SHP77 (cell line): ENCODE results near the gene BMPER.

ENCODE experiments used
- DNase-seq, 2 experiments: peaks; one replicate each; lab custom pipeline; 2025; lab: John Stamatoyannopoulos, UW

BMPER gene

DNA sequence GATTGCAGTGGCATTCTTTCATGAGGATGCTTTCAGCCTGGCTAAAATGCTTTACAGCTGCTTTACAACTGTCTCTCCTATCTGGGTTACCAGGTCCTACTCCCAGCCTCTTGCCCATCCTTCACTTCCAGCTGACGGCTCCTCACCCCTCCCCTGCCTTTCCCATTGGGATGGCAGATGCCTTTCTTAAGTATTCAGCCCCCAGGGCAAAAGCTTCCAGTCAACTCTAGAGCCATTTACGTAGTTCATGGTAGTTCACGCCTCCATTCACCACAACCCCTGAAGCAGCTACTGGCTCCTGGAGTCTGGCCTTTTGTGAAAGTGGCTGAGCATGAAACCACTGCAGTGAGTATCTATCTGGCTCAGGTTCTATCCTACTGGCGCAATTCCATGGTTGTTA is 17.2 kb upstream of the BMPER start:
- no peak for DNase-seq

DNA sequence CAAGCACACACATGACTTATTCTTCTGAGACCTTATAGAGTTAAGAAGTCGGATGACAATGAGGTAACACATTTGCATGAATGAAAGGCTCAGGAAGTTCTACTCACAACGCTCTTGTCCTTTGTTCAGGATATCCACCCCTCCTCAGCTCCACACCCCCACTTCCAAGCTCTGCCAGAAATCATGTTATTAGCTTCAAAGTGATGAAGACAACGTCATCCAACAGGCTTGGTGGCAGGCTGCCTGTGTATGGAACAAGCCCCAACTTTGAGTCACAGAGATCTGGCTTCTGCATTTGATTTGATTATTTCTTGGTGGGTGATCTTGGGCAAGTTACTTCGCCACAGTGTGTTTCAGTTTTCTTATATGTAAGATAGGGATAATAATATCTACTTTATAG is 12.4 kb upstream of the BMPER start:
- DNase-seq: no peak

- peak; percentile 47 to 66 for DNase-seq
Measured at GRCh38 chr7:33893377-33893776, 12.0 kb upstream of the BMPER start.

DNA sequence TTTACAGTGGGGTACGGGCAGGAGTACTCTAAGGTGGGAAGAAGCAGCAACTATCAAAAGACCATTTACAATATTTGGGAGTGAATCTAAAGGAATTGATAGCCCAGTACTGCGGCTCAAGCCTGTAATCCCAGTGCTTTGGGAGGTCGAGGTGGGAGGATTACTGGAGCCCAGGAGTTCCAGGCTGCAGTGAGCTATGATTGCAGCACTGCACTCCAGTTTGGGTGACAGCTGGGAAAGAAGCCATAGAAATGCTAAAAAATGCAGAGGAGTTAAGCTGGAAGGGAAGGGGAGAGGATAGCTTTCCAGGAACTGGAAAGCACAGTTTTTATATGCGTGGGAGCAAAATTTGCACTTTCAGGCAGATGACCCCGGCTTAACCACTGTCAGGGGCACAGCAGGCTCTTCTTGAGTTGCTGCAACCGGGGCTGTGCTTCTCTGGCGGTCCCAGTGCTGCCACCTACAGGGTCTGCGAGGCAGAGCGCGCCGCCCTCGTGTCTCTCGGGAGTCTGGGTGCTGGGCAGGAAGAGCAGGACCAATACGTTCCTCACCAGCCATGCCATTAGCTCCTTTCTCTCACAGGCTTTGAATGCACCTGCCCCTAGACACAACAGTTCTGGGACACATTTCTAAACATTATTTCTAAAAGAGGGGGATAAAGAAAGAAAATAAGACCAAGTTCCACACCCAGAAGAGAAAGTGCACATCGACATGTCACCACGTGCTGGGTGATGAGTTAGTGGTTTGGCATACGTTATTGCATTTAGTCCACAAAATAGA is 10.1 kb upstream of the BMPER start:
- peak; percentile 85 to 87 for DNase-seq

- no peak for DNase-seq
Measured at GRCh38 chr7:33900501-33900900, 4.8 kb upstream of the BMPER start.

DNA sequence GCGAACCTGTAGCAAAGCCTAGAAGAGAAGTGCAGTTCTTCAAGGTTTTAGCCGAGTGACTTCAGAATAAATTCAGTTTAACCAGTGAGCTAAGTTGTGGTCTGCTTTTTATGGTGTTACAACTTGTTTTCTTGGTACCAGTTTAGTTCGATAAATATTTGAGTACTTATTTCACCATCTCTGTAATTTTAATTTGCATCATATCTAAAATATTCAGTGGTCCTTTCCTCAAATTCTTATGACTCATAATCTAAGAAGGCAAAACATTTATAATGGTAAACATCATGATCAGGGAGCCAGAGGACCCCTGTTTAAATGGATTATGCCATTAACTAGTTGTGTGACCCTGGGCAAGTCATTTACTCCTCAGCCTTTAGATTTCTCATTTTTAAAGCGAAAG is 4.1 kb upstream of the BMPER start:
- no peak for DNase-seq

- no peak for DNase-seq
Measured at GRCh38 chr7:33901847-33902246, 3.5 kb upstream of the BMPER start.

DNA sequence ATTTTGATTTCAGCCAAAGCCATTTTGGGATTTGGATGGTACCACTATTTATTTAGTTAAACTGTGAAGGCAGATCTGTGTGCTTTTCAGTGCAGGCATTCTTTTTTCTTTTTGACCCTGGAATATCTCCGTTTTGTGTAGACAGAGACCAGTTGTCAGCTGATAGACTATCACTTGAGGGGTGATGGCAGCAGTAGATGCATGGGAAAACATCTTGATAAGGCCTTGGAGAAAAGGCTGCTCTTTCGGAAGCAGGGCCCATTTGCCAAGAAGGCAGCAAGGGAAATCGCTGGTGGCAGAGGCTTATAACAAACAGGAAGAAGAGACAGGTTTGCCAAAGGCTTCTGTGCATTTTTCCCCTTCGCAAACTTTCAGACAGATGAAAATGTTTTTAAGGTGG is 2.6 kb upstream of the BMPER start:
- DNase-seq: no peak

- DNase-seq: peak; percentile 47 to 60
Measured at GRCh38 chr7:33903791-33904680, 1.3 kb upstream of the BMPER start.

- DNase-seq: peak; percentile 64 to 65
Measured at GRCh38 chr7:33904681-33905388, 504 bp upstream of the BMPER start.

DNA sequence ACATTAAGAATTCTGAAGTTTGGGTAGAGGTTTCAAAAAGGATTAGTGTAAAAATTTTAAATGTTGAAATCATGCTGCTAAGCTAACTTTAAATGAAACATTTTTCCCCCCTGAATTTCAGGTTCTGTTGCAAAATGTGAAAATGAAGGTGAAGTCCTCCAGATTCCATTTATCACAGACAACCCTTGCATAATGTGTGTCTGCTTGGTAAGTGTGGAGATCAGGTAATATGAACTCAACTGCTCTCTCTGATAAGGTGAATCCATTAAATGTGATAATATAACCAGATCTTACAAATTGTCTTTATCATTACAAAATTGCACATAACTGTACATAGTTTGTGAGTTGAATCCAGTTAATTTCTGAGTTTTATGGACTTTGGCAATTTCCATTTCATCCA is 1.4 kb downstream of the BMPER start:
- DNase-seq: no peak

DNA sequence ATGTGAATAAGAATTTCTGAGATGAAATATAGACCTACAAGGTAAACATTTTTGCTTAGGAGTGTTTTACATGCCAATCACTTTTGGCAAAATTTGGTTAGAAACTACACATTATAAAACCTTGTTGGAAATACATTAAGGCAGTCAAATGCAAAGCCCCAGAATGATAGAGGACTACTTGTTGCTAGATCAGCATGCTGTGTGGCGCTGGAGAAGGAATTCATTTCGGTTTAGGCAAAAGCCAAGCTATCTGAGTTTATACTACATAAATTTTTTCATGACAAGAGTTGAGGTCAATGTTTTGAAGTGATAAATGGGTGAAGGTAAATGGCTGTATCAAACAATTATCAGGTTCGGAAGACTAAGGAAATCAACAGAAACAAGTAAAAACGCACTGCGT is 2.3 kb downstream of the BMPER start:
- no peak for DNase-seq

- DNase-seq: no peak
Measured at GRCh38 chr7:33909318-33909717, 4.0 kb downstream of the BMPER start.

GRCh38 chr7:33909755-33910154 is 4.4 kb downstream of the BMPER start:
- no peak for DNase-seq

DNA sequence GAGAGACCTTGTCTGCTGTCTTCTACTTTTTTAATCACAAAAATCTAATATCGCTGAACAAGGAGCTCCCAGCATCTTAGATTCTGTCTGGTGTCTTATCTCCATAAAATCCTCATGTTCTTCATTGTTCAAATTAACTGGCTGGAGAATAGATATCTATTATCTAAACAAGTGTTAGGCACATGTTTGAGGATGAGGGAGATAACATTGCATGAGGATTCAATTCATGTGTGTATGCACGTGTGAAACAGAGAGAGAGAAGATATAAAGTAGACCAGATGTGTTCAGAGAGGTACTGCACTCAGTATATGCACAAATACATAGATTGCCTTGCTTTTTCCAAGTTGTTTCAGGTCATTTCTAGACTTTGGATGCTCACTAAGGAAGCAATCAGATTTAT is 5.4 kb downstream of the BMPER start:
- no peak for DNase-seq

DNA sequence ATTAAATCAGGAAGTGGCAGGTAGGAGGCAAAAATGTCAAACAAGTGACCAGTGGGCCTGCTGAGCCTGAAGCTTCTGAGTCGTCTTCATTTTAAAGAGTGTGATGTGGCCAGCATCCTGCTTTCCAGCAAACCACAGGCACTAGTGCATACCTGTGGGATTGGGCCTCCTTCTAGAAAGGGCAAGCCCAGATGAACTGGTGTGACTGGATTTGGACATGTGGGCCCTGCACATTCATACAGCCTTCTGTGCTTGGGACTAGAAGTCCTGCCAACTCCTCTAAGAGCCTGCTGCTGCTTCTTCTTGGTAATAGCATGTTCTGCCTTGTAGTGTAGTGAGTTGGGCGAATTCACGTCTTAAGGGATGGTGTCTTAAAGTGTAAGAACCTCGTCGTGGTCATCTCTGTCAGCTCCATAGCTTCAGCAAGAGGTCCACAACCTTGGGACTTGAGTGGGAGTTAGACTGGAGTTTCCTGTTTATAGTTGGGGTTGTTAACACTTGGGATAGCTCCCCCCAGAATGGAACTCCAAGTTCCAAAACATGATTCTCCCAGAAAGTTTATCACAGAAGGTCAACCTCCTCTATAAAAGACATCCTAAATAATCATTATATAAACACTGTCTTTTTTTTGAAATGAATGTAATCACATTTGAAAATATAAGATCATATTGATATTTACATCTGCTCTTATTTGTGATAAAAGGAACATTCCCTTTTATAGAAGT is 11.2 kb downstream of the BMPER start:
- DNase-seq: no peak

DNA sequence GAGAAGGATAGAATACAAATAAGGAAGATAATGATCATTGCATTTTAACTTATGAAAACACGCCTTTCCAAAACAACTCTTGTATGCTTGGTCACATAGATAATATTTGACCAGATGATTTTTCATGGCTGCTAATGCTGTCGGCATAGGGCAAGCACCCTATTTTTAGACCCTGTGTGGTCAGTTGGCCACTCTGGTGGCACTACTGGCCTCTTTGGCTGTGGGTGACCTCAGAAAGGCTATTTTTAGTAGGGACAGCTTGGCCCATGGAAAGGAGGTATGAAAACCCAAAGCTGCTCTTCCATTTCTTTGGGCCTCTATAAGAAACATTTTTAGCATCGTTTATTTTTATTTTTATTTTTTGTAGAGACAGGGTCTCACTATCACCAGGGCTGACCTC is 12.3 kb downstream of the BMPER start:
- no peak for DNase-seq

GRCh38 chr7:33918438-33919143 is 13.3 kb downstream of the BMPER start:
- DNase-seq: no peak

DNA sequence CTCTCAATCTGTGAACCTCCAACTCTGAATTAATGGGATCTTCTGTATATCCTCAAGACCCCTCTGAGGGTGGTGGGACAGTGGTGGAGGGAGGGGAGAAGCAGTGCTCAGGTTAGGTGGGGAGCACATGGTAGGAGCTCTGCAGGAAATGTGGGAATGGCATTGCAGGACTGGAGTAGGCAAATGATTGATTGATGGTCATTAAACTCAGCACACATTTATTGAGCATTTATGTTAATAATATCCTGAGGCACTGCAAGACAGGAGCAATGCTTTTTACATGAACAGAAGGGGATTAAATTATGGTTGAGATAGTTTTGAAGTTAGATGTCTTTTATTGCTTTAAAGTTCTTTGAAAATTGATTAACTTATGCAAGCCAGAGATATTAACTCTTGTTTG is 14.1 kb downstream of the BMPER start:
- DNase-seq: no peak

- peak; percentile 77 to 94 for DNase-seq
Measured at GRCh38 chr7:33921216-33921938, 16.0 kb downstream of the BMPER start.

GRCh38 chr7:33922820-33923219 is 17.5 kb downstream of the BMPER start:
- DNase-seq: no peak
